T-cell (primary cell): ENCODE data around the gene PHF20. TPM values are rescaled to one million over a fixed set of nuclear protein-coding genes. Genes with fewer than 3 reads are reported as not detected.
A peak's percentile ranks its signal among the peaks of the same experiment; 100 is the strongest.

Experiments used
- ATAC-seq, 4 experiments: fragments of 200-7000 bp in 3 of 4; fragments of 150-1000 bp in 1 of 4; cut with Tn5 transposase; replicated peaks in 1 of 4; 1 replicate in 3 of 4; 2 replicates in 1 of 4; pipeline ENCODE4 v1.10.0; 2021; ENCODE audit warnings: moderate library complexity in 3 of 4, mild to moderate bottlenecking in 2 of 4, moderate number of reproducible peaks in 1 of 4
- CTCF ChIA-PET, 2 donors: fragments of 300-600 bp; sonication (Branson Sonifier 250); formaldehyde crosslinking; loops; one replicate each; lab custom pipeline; 2022; ENCODE audit warnings: antibody characterized with exemption in 2 of 2; lab: Charles Lee
- POLR2A ChIA-PET, 2 donors: fragments of 300-600 bp; sonication (Branson Sonifier 250); formaldehyde crosslinking; loops; one replicate each; lab custom pipeline; 2022; ENCODE audit warnings: antibody characterized with exemption in 2 of 2; lab: Charles Lee
- DNase-seq, 35 experiments: peaks; one replicate each; pipeline versions ENCODE4 v3.0.0 to v3.0.0-alpha.2; 2013 to 2023
- H3K27ac ChIP-seq: one replicate; pipeline ENCODE4 v1.5.1; 2013; ENCODE audit warnings: low read length
- H3K27me3 ChIP-seq, 2 experiments: replicated peaks in 1 of 2; 1 replicate in 1 of 2; 2 replicates in 1 of 2; pipeline versions ENCODE4 v1.6.1 to v1.7.0; 2013; ENCODE audit warnings: low read length in 1 of 2, mixed read lengths in 1 of 2; ENCODE audit not compliant: control insufficient read depth in 2 of 2, insufficient read depth in 2 of 2; ENCODE audit errors: extremely low read depth in 1 of 2
- H3K36me3 ChIP-seq, 2 donors: 1 replicate in 1 of 2; 2 replicates in 1 of 2; pipeline versions ENCODE4 v1.6.1 to v1.7.0; 2013; ENCODE audit warnings: low read length in 1 of 2; ENCODE audit not compliant: control insufficient read depth in 2 of 2, insufficient read depth in 1 of 2; ENCODE audit errors: extremely low read depth in 1 of 2
- H3K4me1 ChIP-seq, 2 experiments: 1 replicate in 1 of 2; 2 replicates in 1 of 2; pipeline versions ENCODE4 v1.6.1 to v1.7.0; 2013; ENCODE audit warnings: low read length in 2 of 2, mixed read lengths in 1 of 2; ENCODE audit not compliant: insufficient read depth in 2 of 2, control insufficient read depth in 1 of 2; ENCODE audit errors: extremely low read depth in 1 of 2
- H3K4me3 ChIP-seq, 2 donors: 1 replicate in 1 of 2; 2 replicates in 1 of 2; pipeline versions ENCODE4 v1.5.1 to v1.7.0; 2013; ENCODE audit warnings: mild to moderate bottlenecking in 2 of 2, low read length in 1 of 2, moderate library complexity in 1 of 2; ENCODE audit not compliant: control insufficient read depth in 1 of 2; ENCODE audit errors: extremely low read depth in 1 of 2
- H3K9me3 ChIP-seq: 2 replicates; pipeline ENCODE4 v1.7.0; 2013
- H3K27ac Mint-ChIP-seq, 2 donors: one replicate each; pipeline ENCODE4 v1.8.0; 2020 to 2021; ENCODE audit warnings: mild to moderate bottlenecking in 2 of 2, mixed read lengths in 2 of 2
- H3K27me3 Mint-ChIP-seq, 2 donors: one replicate each; pipeline ENCODE4 v1.8.0; 2021 to 2022; ENCODE audit warnings: mixed read lengths in 2 of 2
- H3K36me3 Mint-ChIP-seq: one replicate; pipeline ENCODE4 v1.8.0; 2021; ENCODE audit warnings: mixed read lengths
- H3K4me1 Mint-ChIP-seq, 3 donors: one replicate each; pipeline ENCODE4 v1.8.0; 2020 to 2022; ENCODE audit warnings: mixed read lengths in 3 of 3, mild to moderate bottlenecking in 1 of 3
- H3K4me3 Mint-ChIP-seq, 3 donors: one replicate each; pipeline ENCODE4 v1.8.0; 2020 to 2022; ENCODE audit warnings: mild to moderate bottlenecking in 3 of 3, mixed read lengths in 3 of 3, moderate library complexity in 3 of 3
- H3K9me3 Mint-ChIP-seq, 3 donors: one replicate each; pipeline ENCODE4 v1.8.0; 2020 to 2022; ENCODE audit warnings: mixed read lengths in 3 of 3
- WGBS: methylation state at CpG from one replicate; pipeline ENCODE4 v1.1.5; 2013; ENCODE audit warnings: missing lambda C conversion rate; ENCODE audit not compliant: insufficient coverage; 5-methylcytosine and 5-hydroxymethylcytosine counted together
- total RNA-seq, 35 experiments: library from RNA in 6 of 35; stranded (reverse) in 6 of 35; fragments of 120-200 nt in 1 of 35; gene quantifications; one replicate each; pipeline versions ENCODE4 v1.2.1 to v1.2.4 and lab custom pipeline; 2013 to 2026

PHF20 gene
- total RNA-seq, 5 donors from 2014 or later (not counting 1 experiment from before 2014, with no cell fraction given) = 67.8 to 174 (median 68.9) TPM

DNA sequence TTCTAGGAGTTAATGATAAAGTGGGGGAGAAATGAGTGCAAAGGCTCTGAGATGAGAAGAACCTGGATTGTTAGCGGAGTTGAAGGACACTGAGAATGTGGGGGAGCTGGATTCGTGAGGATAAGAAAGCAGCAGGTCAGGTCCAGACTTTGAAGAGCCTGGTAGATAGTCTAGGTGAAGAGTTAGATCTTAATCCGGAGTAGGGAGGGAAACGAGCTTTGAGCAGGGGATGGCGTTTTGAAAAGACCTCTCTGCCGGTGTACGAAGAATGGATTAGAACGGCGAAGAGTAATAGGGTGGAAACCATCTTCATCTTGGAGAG, 487 bp upstream of the PHF20 start:
- CTCF ChIA-PET = interaction anchor here (0.5 to 3.2 kb wide), 6 partner anchors 17 to 183 kb away, joined by 3 to 32 read pairs (median 4); partner anchors contain the start of genes RBM39 (in 1 of the 2) and SCAND1 (in 1 of the 2)
- Histone ChIP-seq H3K4me3 (no peak overlapping the region), H3K4me1 (peaks cover 68 to 86% of the 10 kb centered on the region in 2 experiments), H3K27ac (peak overlapping the region; percentile 98), H3K36me3 (peaks cover 0 to 11% of the 10 kb centered on the region in 2 donors), H3K9me3 (no peaks in the 10 kb centered on the region), H3K27me3 (no peaks in the 10 kb centered on the region)
- WGBS = 91% methylated on average over 9 of the region's 9 CpGs
- DNase-seq = peak in 1 of 35 experiments; percentile 8
- POLR2A ChIA-PET = interaction anchor here (0.5 to 10.6 kb wide), 14 partner anchors 24 to 1726 kb away, joined by 3 to 246 read pairs (median 5); partner anchors contain the start of genes RBM39 (in 2 of the 2), SCAND1 (in 1 of the 2) and SPAG4 (in 1 of the 2)
- Mint-ChIP-seq H3K27ac (peak overlapping the region; percentile 92 to 94), H3K9me3 (no peaks in the 10 kb centered on the region), H3K27me3 (no peaks in the 10 kb centered on the region), H3K4me1 (peaks cover 73 to 87% (median 79%) of the 10 kb centered on the region in 3 donors), H3K4me3 (peak overlapping the region; percentile 70 to 99 (median 75)), H3K36me3 (peaks cover 7% of the 10 kb centered on the region)
- ATAC-seq = no peak

- Histone ChIP-seq H3K4me1 (peaks cover 69 to 86% of the 10 kb centered on the region in 2 experiments), H3K27me3 (no peaks in the 10 kb centered on the region), H3K4me3 (peak overlapping the region; percentile 66 to 85), H3K36me3 (peaks cover 0 to 11% of the 10 kb centered on the region in 2 donors), H3K9me3 (no peaks in the 10 kb centered on the region), H3K27ac (peak overlapping the region; percentile 98)
- CTCF ChIA-PET = interaction anchor here in 1 of 2 donors (1.0 to 3.2 kb wide), 4 partner anchors 23 to 182 kb away, joined by 4 to 32 read pairs (median 9); partner anchors contain the start of genes RBM39 and SCAND1
- ATAC-seq (no peak), DNase-seq (peak in 2 of 35 experiments; percentile 14 to 28)
- peaks cover 14% of the 10 kb centered on the region for H3K36me3 Mint-ChIP-seq
- no peaks in the 10 kb centered on the region for H3K27me3 Mint-ChIP-seq
- peaks cover 73 to 87% (median 82%) of the 10 kb centered on the region in 3 donors for H3K4me1 Mint-ChIP-seq
- H3K27ac Mint-ChIP-seq = peak overlapping the region; percentile 93 to 96
- H3K9me3 Mint-ChIP-seq = no peaks in the 10 kb centered on the region
- WGBS = 0% methylated on average over 1 of the region's 8 CpGs
- H3K4me3 Mint-ChIP-seq = peak overlapping the region; percentile 84 to 99 (median 85)
- POLR2A ChIA-PET = interaction anchor here (0.5 to 10.6 kb wide), 15 partner anchors 11 to 182 kb away, joined by 3 to 246 read pairs (median 5); partner anchors contain the start of genes RBM39 (in 2 of the 2), SCAND1 (in 1 of the 2) and SPAG4 (in 1 of the 2)
These were observed 796 bp downstream of the PHF20 start for GRCh38 chr20:35772563-35773058.

DNA sequence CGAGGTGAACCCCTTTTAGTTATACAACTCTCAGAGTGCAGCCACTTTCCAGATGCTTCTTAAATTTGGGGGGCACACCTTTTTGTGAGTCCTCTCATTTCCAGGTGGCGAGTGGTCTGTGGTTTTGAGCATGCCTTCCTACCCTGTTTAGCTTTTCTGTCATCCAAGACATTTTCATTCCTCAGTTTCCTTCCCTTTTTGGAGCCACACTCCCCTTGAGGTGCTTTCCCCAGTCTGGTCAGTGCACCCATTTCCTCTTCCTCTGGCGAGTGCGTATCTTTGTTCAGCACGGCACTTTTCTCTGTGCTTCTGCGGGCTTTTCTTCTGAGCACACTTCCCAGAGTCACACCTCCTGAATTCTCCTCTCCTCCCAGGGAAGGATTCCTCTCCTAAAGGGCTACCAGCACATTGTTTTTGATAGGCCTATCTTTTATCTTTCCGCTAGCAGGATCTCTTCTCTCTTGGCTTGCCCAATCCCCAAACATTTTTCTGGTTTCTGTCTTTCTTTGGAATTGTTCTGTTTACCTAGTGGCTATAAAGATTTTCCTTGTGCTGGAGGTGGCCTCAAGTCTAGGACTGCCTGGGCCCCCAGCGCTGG, 1.4 kb downstream of the PHF20 start:
- H3K9me3 Mint-ChIP-seq = no peaks in the 10 kb centered on the region
- Histone ChIP-seq H3K27me3 (no peaks in the 10 kb centered on the region), H3K4me3 (peak overlapping the region; percentile 66 to 85), H3K9me3 (no peaks in the 10 kb centered on the region), H3K36me3 (peaks cover 0 to 11% of the 10 kb centered on the region in 2 donors), H3K4me1 (peaks cover 65 to 81% of the 10 kb centered on the region in 2 experiments), H3K27ac (peak overlapping the region; percentile 98)
- peak overlapping the region; percentile 84 to 99 (median 85) for H3K4me3 Mint-ChIP-seq
- peaks cover 14% of the 10 kb centered on the region for H3K36me3 Mint-ChIP-seq
- ChIA-PET POLR2A (interaction anchor here (0.6 to 10.6 kb wide), 4 partner anchors 10 to 32 kb away, joined by 3 to 246 read pairs (median 23); partner anchors contain the start of gene RBM39 (in 2 of the 2)), CTCF (interaction anchor here in 1 of 2 donors (2.2 to 3.2 kb wide), 2 partner anchors 31 to 34 kb away, joined by 12 to 32 read pairs; partner anchors contain the start of gene RBM39)
- DNase-seq (peak in 30 of 35 experiments; percentile 5 to 74 (median 26)), ATAC-seq (no peak)
- H3K27me3 Mint-ChIP-seq = no peaks in the 10 kb centered on the region
- 3% methylated on average over 4 of the region's 8 CpGs for WGBS
- H3K4me1 Mint-ChIP-seq = peaks cover 67 to 85% (median 80%) of the 10 kb centered on the region in 3 donors
- H3K27ac Mint-ChIP-seq = peak overlapping the region; percentile 93 to 96

- Mint-ChIP-seq H3K27me3 (no peaks in the 10 kb centered on the region), H3K27ac (peak overlapping the region; percentile 70 to 96), H3K36me3 (peaks cover 18% of the 10 kb centered on the region), H3K4me1 (peaks cover 63 to 79% (median 73%) of the 10 kb centered on the region in 3 donors), H3K9me3 (no peaks in the 10 kb centered on the region), H3K4me3 (peak overlapping the region; percentile 84 to 99 (median 85))
- CTCF ChIA-PET = interaction anchor here (0.5 to 1.6 kb wide), 3 partner anchors 15 to 159 kb away, joined by 3 to 6 read pairs (median 5); partner anchors contain the start of gene SPAG4 (in 1 of the 2)
- Histone ChIP-seq H3K4me1 (peaks cover 54 to 75% of the 10 kb centered on the region in 2 experiments), H3K27me3 (no peaks in the 10 kb centered on the region), H3K27ac (peak overlapping the region; percentile 45), H3K36me3 (peaks cover 0 to 11% of the 10 kb centered on the region in 2 donors), H3K9me3 (no peaks in the 10 kb centered on the region), H3K4me3 (no peak overlapping the region)
- ATAC-seq (no peak), DNase-seq (no peak)
- no CpG with 5 or more reads among the region's 1 CpG for WGBS
- POLR2A ChIA-PET = interaction anchor here in 1 of 2 donors (10.6 kb wide), 1 partner anchor 33 kb away, joined by 246 read pairs; the partner anchor contains the start of gene RBM39
These were observed 2.6 kb downstream of the PHF20 start for GRCh38 chr20:35774391-35774790.

DNA sequence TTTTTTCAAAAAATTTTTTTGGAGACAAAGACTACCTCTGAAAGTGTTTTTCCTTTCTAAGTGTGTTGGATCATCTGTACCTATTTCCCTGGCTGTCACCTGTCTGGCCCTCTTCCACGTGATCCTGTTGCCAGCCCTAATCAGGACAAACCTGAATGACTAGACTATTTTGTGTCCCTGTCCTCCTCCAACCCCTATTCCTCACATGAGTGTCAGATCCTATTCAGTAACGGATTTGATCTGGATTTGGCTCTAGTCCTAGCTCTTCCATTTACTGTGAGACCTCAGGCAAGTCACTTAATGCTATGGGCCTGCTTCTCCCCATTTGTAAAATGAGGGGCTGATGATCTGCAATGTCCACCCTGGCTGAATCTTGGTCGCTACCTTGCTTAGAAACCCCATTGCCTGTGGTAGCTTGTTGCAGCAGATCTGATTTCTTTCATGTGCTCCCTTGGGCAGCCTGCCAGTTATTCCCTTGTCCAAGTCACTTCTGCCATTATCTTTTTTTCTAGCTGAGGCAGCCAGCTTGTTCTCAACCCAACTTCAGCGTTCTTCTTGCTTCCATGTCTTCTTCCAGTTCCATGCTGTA, 4.8 kb downstream of the PHF20 start:
- Histone ChIP-seq H3K4me3 (no peak overlapping the region), H3K27ac (peak overlapping the region; percentile 33), H3K9me3 (no peaks in the 10 kb centered on the region), H3K27me3 (no peaks in the 10 kb centered on the region), H3K4me1 (peaks cover 39 to 60% of the 10 kb centered on the region in 2 experiments), H3K36me3 (peaks cover 0 to 15% of the 10 kb centered on the region in 2 donors)
- Mint-ChIP-seq H3K36me3 (peaks cover 21% of the 10 kb centered on the region), H3K27me3 (no peaks in the 10 kb centered on the region), H3K4me3 (peak overlapping the region in 2 of 3 donors; percentile 37 to 59), H3K9me3 (no peaks in the 10 kb centered on the region), H3K27ac (peak overlapping the region; percentile 76 to 85), H3K4me1 (peaks cover 60 to 70% (median 64%) of the 10 kb centered on the region in 3 donors)
- no peak for ATAC-seq
- DNase-seq = no peak
- ChIA-PET CTCF (no interaction called here), POLR2A (interaction anchor here (0.7 to 10.6 kb wide), 5 partner anchors 18 to 37 kb away, joined by 3 to 246 read pairs (median 5); partner anchors contain the start of gene RBM39 (in 2 of the 2))
- 90% methylated on average over 4 of the region's 4 CpGs for WGBS
